Ishikawa (cell line): ENCODE measurements around the gene HRG.

Experiments
- CEBPB ChIP-seq: IDR thresholded peaks from 2 replicates; pipeline ENCODE4 v1.6.1; 2012
- CREB1 ChIP-seq: IDR thresholded peaks from 2 replicates; pipeline ENCODE4 v1.6.1; 2012; ENCODE audit warnings: low read depth
- EGR1 ChIP-seq: IDR thresholded peaks from 2 replicates; pipeline ENCODE4 v1.6.1; 2012
- EP300 ChIP-seq: IDR thresholded peaks from 2 replicates; pipeline ENCODE4 v1.6.1; 2012; ENCODE audit warnings: borderline replicate concordance
- FOXM1 ChIP-seq: IDR thresholded peaks from 2 replicates; pipeline ENCODE4 v1.6.1; 2012; ENCODE audit warnings: low read depth, borderline replicate concordance
- NFIC ChIP-seq: IDR thresholded peaks from 2 replicates; pipeline ENCODE4 v1.6.1; 2012
- RAD21 ChIP-seq: IDR thresholded peaks from 2 replicates; pipeline ENCODE4 v1.6.1; 2012; ENCODE audit warnings: low read depth
- TAF1 ChIP-seq: IDR thresholded peaks from 2 replicates; pipeline ENCODE4 v1.6.1; 2012; ENCODE audit warnings: low read depth, mild to moderate bottlenecking
- TCF12 ChIP-seq: IDR thresholded peaks from 2 replicates; pipeline ENCODE4 v1.6.1; 2012; ENCODE audit warnings: low read depth
- TEAD4 ChIP-seq: IDR thresholded peaks from 2 replicates; pipeline ENCODE4 v1.6.1; 2012
- YY1 ChIP-seq: IDR thresholded peaks from 2 replicates; pipeline ENCODE4 v1.6.1; 2012; ENCODE audit warnings: low read depth
- ZBTB7A ChIP-seq: IDR thresholded peaks from 2 replicates; pipeline ENCODE4 v1.6.1; 2012; ENCODE audit warnings: low read depth
- TF ChIP-seq, protein P1 (sequence below): IDR thresholded peaks from 2 replicates; pipeline ENCODE4 v1.6.1; 2012; ENCODE audit warnings: low read depth, mild to moderate bottlenecking
- TF ChIP-seq, protein P2 (sequence below): IDR thresholded peaks from 2 replicates; pipeline ENCODE4 v1.6.1; 2012
- TF ChIP-seq, protein P3 (sequence below): IDR thresholded peaks from 2 replicates; pipeline ENCODE4 v1.6.1; 2012

HRG gene

DNA sequence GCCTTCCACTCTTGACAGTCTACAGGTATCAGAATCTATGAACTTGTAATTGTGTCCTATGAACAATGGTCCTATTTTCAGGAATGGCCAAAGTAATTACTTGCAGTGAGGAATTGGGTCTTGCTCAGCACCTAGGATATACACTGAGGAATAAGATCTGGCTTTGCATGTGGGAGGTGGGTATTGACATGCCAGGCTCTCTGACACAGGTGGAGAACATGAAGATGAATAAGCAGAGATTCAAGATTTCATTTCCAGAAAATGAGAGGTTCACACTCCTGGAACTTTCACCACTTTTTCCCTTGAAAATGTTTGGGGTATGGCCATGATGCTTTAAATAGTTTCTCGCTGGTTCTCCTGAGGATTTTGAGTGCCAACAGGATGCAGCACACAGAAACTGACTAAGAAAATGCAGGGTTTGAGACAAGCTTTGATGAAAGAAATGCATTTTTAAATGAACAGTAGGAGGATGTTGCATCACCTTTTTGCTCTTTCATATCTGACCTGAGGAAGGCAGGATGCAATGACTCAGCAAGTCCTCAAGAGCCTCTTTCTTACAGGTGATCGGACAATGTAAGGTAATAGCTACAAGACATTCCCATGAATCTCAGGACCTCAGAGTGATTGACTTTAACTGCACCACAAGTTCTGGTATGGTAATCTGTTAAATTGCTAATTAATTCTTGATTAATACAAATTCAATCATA lies 3.7 kb downstream of the HRG start:
- TF ChIP-seq EP300 (no peak), CEBPB (peak; percentile 82), NFIC (no peak), RAD21 (no peak)
- TF ChIP-seq, protein P1, sequence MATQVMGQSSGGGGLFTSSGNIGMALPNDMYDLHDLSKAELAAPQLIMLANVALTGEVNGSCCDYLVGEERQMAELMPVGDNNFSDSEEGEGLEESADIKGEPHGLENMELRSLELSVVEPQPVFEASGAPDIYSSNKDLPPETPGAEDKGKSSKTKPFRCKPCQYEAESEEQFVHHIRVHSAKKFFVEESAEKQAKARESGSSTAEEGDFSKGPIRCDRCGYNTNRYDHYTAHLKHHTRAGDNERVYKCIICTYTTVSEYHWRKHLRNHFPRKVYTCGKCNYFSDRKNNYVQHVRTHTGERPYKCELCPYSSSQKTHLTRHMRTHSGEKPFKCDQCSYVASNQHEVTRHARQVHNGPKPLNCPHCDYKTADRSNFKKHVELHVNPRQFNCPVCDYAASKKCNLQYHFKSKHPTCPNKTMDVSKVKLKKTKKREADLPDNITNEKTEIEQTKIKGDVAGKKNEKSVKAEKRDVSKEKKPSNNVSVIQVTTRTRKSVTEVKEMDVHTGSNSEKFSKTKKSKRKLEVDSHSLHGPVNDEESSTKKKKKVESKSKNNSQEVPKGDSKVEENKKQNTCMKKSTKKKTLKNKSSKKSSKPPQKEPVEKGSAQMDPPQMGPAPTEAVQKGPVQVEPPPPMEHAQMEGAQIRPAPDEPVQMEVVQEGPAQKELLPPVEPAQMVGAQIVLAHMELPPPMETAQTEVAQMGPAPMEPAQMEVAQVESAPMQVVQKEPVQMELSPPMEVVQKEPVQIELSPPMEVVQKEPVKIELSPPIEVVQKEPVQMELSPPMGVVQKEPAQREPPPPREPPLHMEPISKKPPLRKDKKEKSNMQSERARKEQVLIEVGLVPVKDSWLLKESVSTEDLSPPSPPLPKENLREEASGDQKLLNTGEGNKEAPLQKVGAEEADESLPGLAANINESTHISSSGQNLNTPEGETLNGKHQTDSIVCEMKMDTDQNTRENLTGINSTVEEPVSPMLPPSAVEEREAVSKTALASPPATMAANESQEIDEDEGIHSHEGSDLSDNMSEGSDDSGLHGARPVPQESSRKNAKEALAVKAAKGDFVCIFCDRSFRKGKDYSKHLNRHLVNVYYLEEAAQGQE: no peak

DNA sequence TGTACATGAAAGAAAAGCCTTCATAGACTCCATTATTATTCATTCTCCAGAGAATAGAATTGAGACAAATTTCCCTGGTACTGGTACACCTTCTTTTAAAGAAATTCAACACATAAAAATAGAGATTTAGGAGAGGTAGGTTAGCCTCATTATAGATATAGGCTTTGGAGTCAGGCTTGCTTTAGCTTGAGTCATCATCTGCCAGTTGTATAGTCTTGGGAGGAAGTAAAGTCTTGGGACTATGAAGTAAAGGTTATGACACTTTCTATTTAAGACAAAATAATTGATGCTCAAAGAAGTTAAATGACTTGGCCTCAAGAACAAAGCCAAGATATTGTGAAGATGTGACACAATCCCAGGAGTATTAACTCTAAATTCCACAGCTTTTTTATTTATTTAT lies 4.3 kb downstream of the HRG start:
- TF ChIP-seq NFIC: no peak
- no peak for TF ChIP-seq CREB1
- TF ChIP-seq, protein P1: no peak
- no peak for TF ChIP-seq CEBPB
- TF ChIP-seq EGR1: no peak
- no peak for TF ChIP-seq EP300
- TF ChIP-seq, protein P2, sequence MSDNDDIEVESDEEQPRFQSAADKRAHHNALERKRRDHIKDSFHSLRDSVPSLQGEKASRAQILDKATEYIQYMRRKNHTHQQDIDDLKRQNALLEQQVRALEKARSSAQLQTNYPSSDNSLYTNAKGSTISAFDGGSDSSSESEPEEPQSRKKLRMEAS: no peak
- TF ChIP-seq TAF1: no peak
- no peak for TF ChIP-seq FOXM1
- TF ChIP-seq ZBTB7A: no peak
- TF ChIP-seq, protein P3, sequence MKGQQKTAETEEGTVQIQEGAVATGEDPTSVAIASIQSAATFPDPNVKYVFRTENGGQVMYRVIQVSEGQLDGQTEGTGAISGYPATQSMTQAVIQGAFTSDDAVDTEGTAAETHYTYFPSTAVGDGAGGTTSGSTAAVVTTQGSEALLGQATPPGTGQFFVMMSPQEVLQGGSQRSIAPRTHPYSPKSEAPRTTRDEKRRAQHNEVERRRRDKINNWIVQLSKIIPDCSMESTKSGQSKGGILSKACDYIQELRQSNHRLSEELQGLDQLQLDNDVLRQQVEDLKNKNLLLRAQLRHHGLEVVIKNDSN: no peak
- TF ChIP-seq YY1: no peak
- no peak for TF ChIP-seq RAD21
- no peak for TF ChIP-seq TEAD4
- no peak for TF ChIP-seq TCF12

DNA sequence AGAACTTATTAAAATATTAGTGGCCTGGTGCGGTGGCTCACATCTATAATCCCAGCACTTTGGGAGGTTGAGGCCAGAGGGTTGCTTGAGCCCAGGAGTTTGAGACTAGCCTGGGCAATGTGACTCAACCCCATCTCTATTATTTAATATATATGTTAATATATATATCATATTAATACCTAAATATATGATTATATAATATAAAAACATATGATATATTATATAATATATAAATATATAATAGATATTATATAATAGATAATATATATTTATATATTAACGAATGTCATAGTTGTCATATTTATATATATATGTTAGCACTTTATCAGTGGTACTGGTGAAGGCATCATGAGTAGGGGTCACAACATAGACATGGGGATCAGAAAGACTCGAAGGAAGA lies 5.2 kb downstream of the HRG start:
- no peak for TF ChIP-seq CEBPB

DNA sequence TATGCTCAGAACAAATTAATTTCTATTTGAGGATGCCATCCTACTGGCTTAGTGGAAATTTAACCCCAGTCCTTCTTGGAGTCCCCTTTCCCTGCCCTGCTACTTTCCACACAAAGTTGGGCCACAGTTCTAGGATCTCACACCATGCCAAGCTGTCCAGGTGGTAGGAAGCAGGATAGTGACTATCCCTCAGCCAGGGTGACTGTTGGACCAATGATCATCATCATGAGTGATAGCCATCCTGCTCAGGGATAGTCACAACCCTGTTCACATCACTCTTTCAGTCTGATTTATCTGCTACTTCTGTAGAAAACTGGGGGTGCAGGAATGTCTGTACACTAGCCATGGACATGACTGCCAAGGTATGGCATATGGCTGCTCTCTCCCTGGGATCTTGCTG lies 12.8 kb downstream of the HRG start:
- TF ChIP-seq FOXM1 (no peak), NFIC (no peak), ZBTB7A (no peak), RAD21 (no peak), YY1 (no peak), CREB1 (no peak), CEBPB (no peak), TAF1 (no peak), EGR1 (no peak), TCF12 (no peak)
- TF ChIP-seq, protein P1: no peak
- TF ChIP-seq, protein P2: no peak
- TF ChIP-seq, protein P3: no peak

DNA sequence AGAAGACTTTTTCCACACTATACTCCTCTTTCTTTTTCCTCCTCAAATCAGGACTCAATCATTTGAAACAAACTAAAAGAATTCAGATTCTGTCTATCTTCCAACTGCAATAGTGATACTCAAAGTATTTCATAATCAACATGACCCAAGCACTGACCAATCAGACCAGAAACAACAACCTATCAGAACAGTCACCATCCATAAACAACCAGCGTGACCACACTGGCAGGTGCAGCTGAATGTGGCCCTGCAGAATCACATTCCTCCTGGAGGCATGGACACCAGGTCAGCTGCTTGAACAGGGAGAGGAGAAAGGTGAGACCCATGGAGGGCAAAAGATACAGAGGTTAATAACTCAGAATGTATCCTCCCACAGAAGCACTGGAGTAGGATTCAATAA lies 13.3 kb downstream of the HRG start:
- TF ChIP-seq, protein P3: no peak
- TF ChIP-seq RAD21 (no peak), CEBPB (no peak), YY1 (no peak), CREB1 (no peak), TEAD4 (no peak)
- TF ChIP-seq, protein P1: no peak
